HEK293T (cell line): ENCODE measurements around the gene SENP5.

Source experiments
- CTCF ChIA-PET: fragments of 350-600 bp; formaldehyde crosslinking; extraction: SDS; loops from one replicate; lab custom pipeline; 2021; ENCODE audit warnings: antibody characterized with exemption, inconsistent platforms; lab: Yijun Ruan, JAX
- POLR2A ChIA-PET: fragments of 350-600 bp; formaldehyde crosslinking; extraction: SDS; loops from one replicate; lab custom pipeline; 2020; ENCODE audit warnings: antibody characterized with exemption, inconsistent platforms; lab: Yijun Ruan, JAX
- DNase-seq: peaks from one replicate; pipeline ENCODE4 v3.0.0; 2012; ENCODE audit warnings: mixed read lengths; ENCODE audit errors: extremely low spot score
- ARNT ChIP-seq: fragments of 450-650 bp; IDR thresholded peaks from 2 replicates; pipeline ENCODE4 v1.6.1; 2017; ENCODE audit warnings: mild to moderate bottlenecking
- BHLHE40 ChIP-seq: fragments of 450-650 bp; IDR thresholded peaks from 2 replicates; pipeline ENCODE4 v1.6.1; 2016; ENCODE audit warnings: mild to moderate bottlenecking, moderate library complexity, borderline replicate concordance
- ELF4 ChIP-seq: fragments of 450-650 bp; IDR thresholded peaks from 2 replicates; pipeline ENCODE4 v1.6.1; 2017; ENCODE audit warnings: antibody characterized with exemption
- FOXA1 ChIP-seq: fragments of 450-650 bp; IDR thresholded peaks from 2 replicates; pipeline ENCODE4 v1.6.1; 2016; ENCODE audit warnings: mild to moderate bottlenecking
- FOXK2 ChIP-seq: fragments of 450-650 bp; IDR thresholded peaks from 2 replicates; pipeline ENCODE4 v1.6.1; 2016; ENCODE audit warnings: mild to moderate bottlenecking
- FOXM1 ChIP-seq: fragments of 450-650 bp; IDR thresholded peaks from 2 replicates; pipeline ENCODE4 v1.6.1; 2017; ENCODE audit warnings: mild to moderate bottlenecking, borderline replicate concordance
- HDGF ChIP-seq: fragments of 450-650 bp; IDR thresholded peaks from 2 replicates; pipeline ENCODE4 v1.6.1; 2017; ENCODE audit warnings: antibody characterized with exemption, borderline replicate concordance
- L3MBTL2 ChIP-seq: fragments of 450-650 bp; conservative IDR thresholded peaks from 2 replicates; pipeline ENCODE4 v1.6.1; 2016; ENCODE audit warnings: mild to moderate bottlenecking
- LEF1 ChIP-seq: fragments of 450-650 bp; IDR thresholded peaks from 2 replicates; pipeline ENCODE4 v1.6.1; 2017; ENCODE audit warnings: mild to moderate bottlenecking, borderline replicate concordance
- NFRKB ChIP-seq: fragments of 450-650 bp; IDR thresholded peaks from 2 replicates; pipeline ENCODE4 v1.6.1; 2016; ENCODE audit warnings: mild to moderate bottlenecking, moderate library complexity
- PKNOX1 ChIP-seq: fragments of 450-650 bp; IDR thresholded peaks from 2 replicates; pipeline ENCODE4 v1.6.1; 2016
- SP1 ChIP-seq: fragments of 450-650 bp; IDR thresholded peaks from 2 replicates; pipeline ENCODE4 v1.6.1; 2017
- SUZ12 ChIP-seq: fragments of 450-650 bp; IDR thresholded peaks from 2 replicates; pipeline ENCODE4 v1.6.1; 2016; ENCODE audit warnings: mild to moderate bottlenecking
- TARDBP ChIP-seq: fragments of 450-650 bp; IDR thresholded peaks from 2 replicates; pipeline ENCODE4 v1.6.1; 2016
- ZNF384 ChIP-seq: fragments of 450-650 bp; IDR thresholded peaks from 2 replicates; pipeline ENCODE4 v1.6.1; 2016

SENP5 gene

GRCh38 chr3:196965112-196965803, 97.5 kb downstream of the SENP5 start:
- no peak for TF ChIP-seq FOXM1
- no peak for DNase-seq
- POLR2A ChIA-PET = no interaction called here
- CTCF ChIA-PET = no interaction called here

- no peak for DNase-seq
- ChIA-PET CTCF (no interaction called here), POLR2A (no interaction called here)
- TF ChIP-seq BHLHE40 (no peak), PKNOX1 (no peak), L3MBTL2 (no peak), FOXA1 (no peak), SUZ12 (no peak), LEF1 (no peak)
Observed at GRCh38 chr3:196965804-196966173, 98.1 kb downstream of the SENP5 start.

- no peak for DNase-seq
- no peak for TF ChIP-seq ARNT
- no peak for TF ChIP-seq HDGF
- no peak for TF ChIP-seq ELF4
- TF ChIP-seq TARDBP = no peak
- no peak for TF ChIP-seq SUZ12
- TF ChIP-seq PKNOX1 = no peak
- no peak for TF ChIP-seq SP1
- no peak for TF ChIP-seq LEF1
- no peak for TF ChIP-seq BHLHE40
- ChIA-PET POLR2A (no interaction called here), CTCF (no interaction called here)
Observed at GRCh38 chr3:196966526-196967401, 99.0 kb downstream of the SENP5 start.

GRCh38 chr3:196967412-196968232, 99.9 kb downstream of the SENP5 start:
- DNase-seq = no peak
- CTCF ChIA-PET = no interaction called here
- TF ChIP-seq L3MBTL2 = no peak
- no peak for TF ChIP-seq BHLHE40
- no peak for TF ChIP-seq ARNT
- no peak for TF ChIP-seq LEF1
- no peak for TF ChIP-seq SUZ12
- no peak for TF ChIP-seq FOXA1
- no peak for TF ChIP-seq ZNF384
- TF ChIP-seq PKNOX1 = no peak
- POLR2A ChIA-PET = no interaction called here

GRCh38 chr3:196968233-196969133, 100.8 kb downstream of the SENP5 start, which contains the start of gene PIGZ:
TSS of gene PIGZ (minus strand) at chr3:196968833. CDS start at chr3:196952031, 16,802 bp downstream.
- CTCF ChIA-PET = no interaction called here
- TF ChIP-seq PKNOX1 (no peak), HDGF (no peak), SP1 (no peak), FOXK2 (no peak), ZNF384 (no peak), NFRKB (no peak), FOXM1 (no peak)
- POLR2A ChIA-PET = no interaction called here
- peak; percentile 48 for DNase-seq
